Panc1 (cell line): ENCODE data around the gene SLC4A4.

Experiments
- POLR2AphosphoS5 ChIP-seq: IDR thresholded peaks from 2 replicates; pipeline ENCODE4 v1.6.1; 2012; ENCODE audit warnings: mild to moderate bottlenecking, low read depth, low read length, moderate library complexity
- SIN3A ChIP-seq: IDR thresholded peaks from 2 replicates; pipeline ENCODE4 v1.6.1; 2012; ENCODE audit warnings: low read depth, mild to moderate bottlenecking, low read length, moderate library complexity, borderline replicate concordance; ENCODE audit not compliant: insufficient read depth
- TCF7L2 ChIP-seq: IDR thresholded peaks from 2 replicates; pipeline ENCODE4 v1.6.1; 2011; ENCODE audit warnings: mild to moderate bottlenecking, low read depth, low read length, inconsistent platforms
- TF ChIP-seq, protein P1 (sequence below): fragments of 450-650 bp; IDR thresholded peaks from 2 replicates; pipeline ENCODE4 v1.5.1; 2017; ENCODE audit warnings: mild to moderate bottlenecking

DNA sequence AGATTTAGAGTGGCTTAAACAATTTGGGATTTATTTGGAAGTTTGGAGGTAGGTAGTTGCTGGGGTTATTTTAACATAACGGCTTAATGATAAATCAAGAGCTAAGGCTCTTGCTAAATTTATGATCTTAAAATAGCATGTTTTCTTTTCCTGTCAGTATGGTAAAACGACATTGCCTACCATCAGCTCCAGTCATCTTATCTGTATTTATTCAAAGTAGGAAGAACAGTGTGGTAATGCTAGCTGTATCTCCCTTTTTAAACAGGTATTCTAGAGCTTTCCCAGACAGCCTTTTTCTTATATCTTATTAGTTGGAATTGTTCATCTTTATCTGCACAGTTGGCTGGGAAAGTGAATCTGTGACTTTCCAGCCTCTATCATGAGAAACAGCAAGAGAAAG lies 110.2 kb downstream of the SLC4A4 start:
- TF ChIP-seq, protein P1, sequence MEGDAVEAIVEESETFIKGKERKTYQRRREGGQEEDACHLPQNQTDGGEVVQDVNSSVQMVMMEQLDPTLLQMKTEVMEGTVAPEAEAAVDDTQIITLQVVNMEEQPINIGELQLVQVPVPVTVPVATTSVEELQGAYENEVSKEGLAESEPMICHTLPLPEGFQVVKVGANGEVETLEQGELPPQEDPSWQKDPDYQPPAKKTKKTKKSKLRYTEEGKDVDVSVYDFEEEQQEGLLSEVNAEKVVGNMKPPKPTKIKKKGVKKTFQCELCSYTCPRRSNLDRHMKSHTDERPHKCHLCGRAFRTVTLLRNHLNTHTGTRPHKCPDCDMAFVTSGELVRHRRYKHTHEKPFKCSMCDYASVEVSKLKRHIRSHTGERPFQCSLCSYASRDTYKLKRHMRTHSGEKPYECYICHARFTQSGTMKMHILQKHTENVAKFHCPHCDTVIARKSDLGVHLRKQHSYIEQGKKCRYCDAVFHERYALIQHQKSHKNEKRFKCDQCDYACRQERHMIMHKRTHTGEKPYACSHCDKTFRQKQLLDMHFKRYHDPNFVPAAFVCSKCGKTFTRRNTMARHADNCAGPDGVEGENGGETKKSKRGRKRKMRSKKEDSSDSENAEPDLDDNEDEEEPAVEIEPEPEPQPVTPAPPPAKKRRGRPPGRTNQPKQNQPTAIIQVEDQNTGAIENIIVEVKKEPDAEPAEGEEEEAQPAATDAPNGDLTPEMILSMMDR = no peak
- TF ChIP-seq POLR2AphosphoS5 (no peak), TCF7L2 (no peak), SIN3A (no peak)
